GM21576 (cell line): ENCODE data around the gene HLA-DMA.

Experiments used
- ATAC-seq: cut with Tn5 transposase; IDR thresholded peaks from one replicate; pipeline ENCODE4 v1.9.1; 2021; ENCODE audit warnings: mild to moderate bottlenecking, moderate library complexity; ENCODE audit not compliant: unreplicated experiment

The HLA-DMA gene

GRCh38 chr6:32933661-32934085 lies 19.2 kb downstream of the HLA-DMA start:
- ATAC-seq, result no peak

GRCh38 chr6:32932132-32932868 lies 20.6 kb downstream of the HLA-DMA start:
- ATAC-seq, result no peak

GRCh38 chr6:32931211-32931610 lies 21.7 kb downstream of the HLA-DMA start:
- ATAC-seq, result no peak

GRCh38 chr6:32922083-32922482 lies 30.8 kb downstream of the HLA-DMA start:
- no peak for ATAC-seq

GRCh38 chr6:32920715-32921114 lies 32.2 kb downstream of the HLA-DMA start:
- no peak for ATAC-seq

GRCh38 chr6:32912951-32913350 lies 39.9 kb downstream of the HLA-DMA start:
- ATAC-seq, result no peak

- no peak for ATAC-seq
These were observed 44.0 kb downstream of the HLA-DMA start for GRCh38 chr6:32908897-32909296.

GRCh38 chr6:32906539-32906938 lies 46.4 kb downstream of the HLA-DMA start:
- ATAC-seq, result no peak

- ATAC-seq, result no peak
These were observed 47.8 kb downstream of the HLA-DMA start for GRCh38 chr6:32905078-32905477.

GRCh38 chr6:32903952-32904351 lies 48.9 kb downstream of the HLA-DMA start:
- ATAC-seq, result no peak
